GM10266 (cell line): ENCODE data around the gene UGT2B15.
"Not testable (repeated sequence)": the region's sequence is repeated elsewhere in the genome, so short reads cannot be mapped to it uniquely, and the experiment has no call there.

Source experiments
- DNase-seq: peaks from one replicate; pipeline ENCODE4 v3.0.0; 2012; ENCODE audit errors: extremely low spot score
- CTCF ChIP-seq: IDR thresholded peaks from 2 replicates; pipeline ENCODE4 v1.5.1; 2012; ENCODE audit warnings: mild to moderate bottlenecking, low read depth; ENCODE audit not compliant: control insufficient read depth, insufficient read depth; ENCODE audit errors: missing control alignments

UGT2B15 gene

GRCh38 chr4:68658672-68659071 is 11.8 kb downstream of the UGT2B15 start:
- no peak for DNase-seq
- no peak for TF ChIP-seq CTCF

GRCh38 chr4:68657022-68657594 is 13.3 kb downstream of the UGT2B15 start:
- DNase-seq, result not testable (repeated sequence)

DNA sequence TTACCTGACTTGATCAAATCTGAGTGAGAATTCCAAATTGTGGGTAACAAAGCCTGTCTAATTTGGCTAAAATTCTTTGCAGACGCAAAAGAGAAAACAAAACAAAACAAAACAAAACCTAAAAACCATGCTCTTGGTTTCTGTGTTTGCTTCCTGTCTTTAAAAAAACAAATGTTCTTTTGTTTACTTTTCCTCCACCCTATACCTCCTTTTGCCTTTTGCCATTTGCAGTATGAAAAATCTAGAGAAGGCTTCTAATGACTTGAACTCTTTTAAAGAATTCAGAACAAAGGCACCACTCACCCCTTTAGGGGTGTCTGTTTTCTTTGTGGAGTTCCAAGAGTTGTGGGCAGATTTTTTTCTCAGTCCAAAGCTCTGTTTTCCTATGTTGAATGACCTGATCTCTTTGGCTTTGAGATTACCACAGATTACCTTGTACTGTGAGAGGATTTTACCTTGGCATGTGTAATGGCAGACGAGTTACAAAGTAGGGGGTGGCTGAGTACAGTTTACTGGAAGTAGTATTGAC is 13.9 kb downstream of the UGT2B15 start:
- not testable (repeated sequence) for DNase-seq

DNA sequence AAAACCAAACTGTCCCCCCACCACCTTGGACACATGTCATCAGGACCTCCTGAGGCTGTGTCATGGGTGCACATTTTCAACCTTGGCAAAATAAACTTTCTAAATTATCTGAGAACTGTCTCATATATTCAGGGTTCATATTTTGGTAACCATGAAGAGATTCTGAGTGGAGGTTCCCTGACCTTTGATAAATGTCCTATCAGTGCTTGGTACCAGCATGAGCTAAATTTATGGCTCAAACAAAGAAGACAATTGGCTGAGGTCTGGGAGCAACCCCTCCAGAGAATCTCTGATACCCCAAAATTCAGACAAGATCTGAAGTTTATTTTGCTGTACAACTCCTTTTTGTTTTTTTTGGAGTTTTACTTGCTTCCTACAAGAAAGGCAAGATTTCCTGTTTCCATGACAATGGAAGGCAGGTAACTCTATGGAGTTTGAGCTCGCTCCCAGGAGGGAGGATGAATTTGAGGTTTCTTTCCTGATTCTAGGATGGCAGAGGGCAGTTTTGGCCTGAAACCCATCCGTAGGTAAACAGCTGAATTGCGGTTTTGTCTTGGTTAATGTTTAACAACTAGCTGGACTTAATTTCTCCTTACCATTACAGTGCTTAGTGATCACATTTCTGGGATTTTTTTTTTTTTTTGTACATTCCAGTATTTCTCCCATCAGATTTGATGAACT is 14.5 kb downstream of the UGT2B15 start:
- DNase-seq, result no peak
- TF ChIP-seq CTCF, result no peak

DNA sequence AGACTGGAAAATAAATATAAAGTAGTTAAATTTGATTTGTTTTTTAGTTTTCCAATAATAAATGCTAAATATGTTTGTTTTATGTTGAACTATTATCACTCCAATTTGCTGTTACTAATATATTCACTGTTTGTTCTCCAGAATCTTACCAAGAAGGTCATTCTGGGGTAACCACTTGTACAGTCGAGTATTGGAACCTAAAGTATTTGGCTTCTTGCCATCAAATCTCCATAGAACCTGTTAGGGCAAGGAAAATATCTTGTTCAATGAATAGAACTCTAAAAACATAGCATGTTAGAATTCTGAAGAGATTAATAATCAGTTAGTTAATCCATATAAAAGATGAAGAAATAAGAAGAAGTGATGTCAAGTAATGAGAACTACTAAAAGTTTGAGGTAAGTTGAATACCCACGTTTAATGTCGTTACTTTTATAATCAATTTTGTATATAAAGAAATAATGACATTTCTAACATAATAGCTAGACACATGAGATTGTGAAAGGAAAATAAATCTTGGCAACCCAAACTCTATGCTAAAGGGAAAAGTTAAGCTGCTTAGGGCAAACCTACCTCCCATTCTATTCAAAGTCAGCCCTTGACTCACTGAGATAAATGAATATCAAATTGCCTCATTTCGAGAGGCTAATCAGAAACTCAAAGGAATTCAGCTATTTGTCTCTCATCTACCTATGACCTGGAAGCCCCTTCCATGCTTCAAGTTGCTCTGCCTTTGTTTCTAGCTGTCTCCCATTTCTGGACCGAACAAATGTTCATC is 15.3 kb downstream of the UGT2B15 start:
- no peak for DNase-seq
- TF ChIP-seq CTCF, result no peak

- no peak for TF ChIP-seq CTCF
- no peak for DNase-seq
Measured at GRCh38 chr4:68651932-68652331, 18.5 kb downstream of the UGT2B15 start.

- TF ChIP-seq CTCF, result no peak
- DNase-seq, result no peak
Measured at GRCh38 chr4:68630371-68630770, 40.1 kb downstream of the UGT2B15 start.

DNA sequence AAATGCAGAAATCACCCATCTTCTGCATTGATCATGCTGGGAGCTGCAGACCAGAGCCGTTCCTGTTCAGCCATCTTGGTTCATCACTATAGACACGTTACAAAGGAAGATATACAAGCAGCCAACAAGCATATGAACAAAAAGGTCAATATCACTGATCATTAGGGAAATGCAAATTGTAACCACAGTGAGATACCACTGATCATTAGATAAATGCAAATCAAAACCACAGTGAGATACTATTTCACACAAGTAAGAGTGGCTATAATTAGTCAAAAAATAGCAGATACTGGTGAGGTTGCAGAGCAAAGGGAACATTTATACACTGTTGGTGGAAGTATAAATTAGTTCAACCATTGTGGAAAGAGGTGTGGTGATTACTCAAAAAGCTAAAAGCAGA is 47.7 kb downstream of the UGT2B15 start:
- not testable (repeated sequence) for DNase-seq
